Keratinocyte (primary cell): Measurements from ENCODE around the gene IL3.

Experiments used
- CTCF ChIP-seq, 3 experiments: IDR thresholded peaks in 1 of 3; conservative IDR thresholded peaks in 1 of 3; optimal IDR thresholded peaks in 1 of 3; 2 replicates in 2 of 3; 3 replicates in 1 of 3; pipeline versions ENCODE3 to v1.5.1; 2011; ENCODE audit warnings: low read length in 3 of 3, mild to moderate bottlenecking in 3 of 3, moderate library complexity in 2 of 3, control low read depth in 1 of 3, inconsistent platforms in 1 of 3; ENCODE audit not compliant: insufficient read depth in 2 of 3; ENCODE audit errors: extremely low read depth in 1 of 3
- EZH2 ChIP-seq: IDR thresholded peaks from one replicate; pipeline ENCODE4 v1.6.1; 2012; ENCODE audit warnings: inconsistent platforms, mild to moderate bottlenecking, low read length, moderate library complexity

GRCh38 chr5:132057498-132058255 is 2.8 kb upstream of the IL3 start:
- TF ChIP-seq EZH2 (no peak), CTCF (optimal IDR thresholded peaks at IDR 0.05 in 1 of 3, IDR thresholded peaks at IDR 0.05 in 1 of 3, conservative IDR thresholded peaks at IDR 0.05 in 1 of 3; ENCODE audit: extremely low read depth in 1 of 3, insufficient read depth in 2 of 3, low read length in 3 of 3) (no peak)
